ENCODE measurements around the gene B4GALNT2.

The B4GALNT2 gene

DNA sequence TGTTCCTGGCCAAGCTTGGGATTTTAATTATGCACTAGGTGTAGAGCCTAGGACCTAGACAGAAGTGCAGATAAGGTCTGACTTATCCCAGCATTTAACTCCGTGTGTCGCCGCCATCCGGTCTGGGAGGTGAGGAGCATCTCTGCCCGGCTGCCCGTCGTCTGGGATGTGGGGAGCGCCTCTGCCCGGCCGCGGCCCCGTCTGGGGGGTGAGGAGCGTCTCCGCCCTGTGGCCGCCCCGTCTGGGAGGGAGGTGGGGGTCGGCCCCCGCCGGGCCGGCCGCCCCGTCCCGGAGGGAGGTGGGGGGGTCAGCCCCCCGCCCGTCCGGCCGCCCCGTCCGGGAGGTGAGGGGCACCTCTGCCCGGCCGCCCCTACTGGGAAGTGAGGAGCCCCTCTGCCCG lies 7.1 kb upstream of the B4GALNT2 start:
- TF ChIP-seq, protein P1, sequence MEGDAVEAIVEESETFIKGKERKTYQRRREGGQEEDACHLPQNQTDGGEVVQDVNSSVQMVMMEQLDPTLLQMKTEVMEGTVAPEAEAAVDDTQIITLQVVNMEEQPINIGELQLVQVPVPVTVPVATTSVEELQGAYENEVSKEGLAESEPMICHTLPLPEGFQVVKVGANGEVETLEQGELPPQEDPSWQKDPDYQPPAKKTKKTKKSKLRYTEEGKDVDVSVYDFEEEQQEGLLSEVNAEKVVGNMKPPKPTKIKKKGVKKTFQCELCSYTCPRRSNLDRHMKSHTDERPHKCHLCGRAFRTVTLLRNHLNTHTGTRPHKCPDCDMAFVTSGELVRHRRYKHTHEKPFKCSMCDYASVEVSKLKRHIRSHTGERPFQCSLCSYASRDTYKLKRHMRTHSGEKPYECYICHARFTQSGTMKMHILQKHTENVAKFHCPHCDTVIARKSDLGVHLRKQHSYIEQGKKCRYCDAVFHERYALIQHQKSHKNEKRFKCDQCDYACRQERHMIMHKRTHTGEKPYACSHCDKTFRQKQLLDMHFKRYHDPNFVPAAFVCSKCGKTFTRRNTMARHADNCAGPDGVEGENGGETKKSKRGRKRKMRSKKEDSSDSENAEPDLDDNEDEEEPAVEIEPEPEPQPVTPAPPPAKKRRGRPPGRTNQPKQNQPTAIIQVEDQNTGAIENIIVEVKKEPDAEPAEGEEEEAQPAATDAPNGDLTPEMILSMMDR (IDR thresholded peaks at IDR 0.05) = no peak

DNA sequence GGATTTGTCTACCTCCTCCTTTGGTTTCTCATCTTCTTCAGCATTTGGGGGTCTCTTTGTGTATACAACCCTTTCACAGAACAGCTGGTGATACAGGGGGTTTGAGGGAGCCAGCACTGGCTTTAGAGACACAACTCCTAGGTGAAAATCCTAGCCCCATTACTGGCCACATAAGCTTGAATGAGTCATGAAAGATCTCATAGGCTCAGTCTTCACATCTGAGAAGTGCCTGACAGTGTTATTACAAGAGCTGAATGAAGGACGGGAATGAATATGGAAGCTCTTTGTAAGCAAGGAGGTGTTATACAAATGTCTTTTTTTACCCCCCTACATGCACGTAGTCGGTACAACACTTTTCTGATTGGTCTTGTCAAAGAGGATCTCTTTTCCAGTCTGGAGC lies 1.7 kb upstream of the B4GALNT2 start:
- TF ChIP-seq, protein P1 (IDR thresholded peaks at IDR 0.05) = no peak

DNA sequence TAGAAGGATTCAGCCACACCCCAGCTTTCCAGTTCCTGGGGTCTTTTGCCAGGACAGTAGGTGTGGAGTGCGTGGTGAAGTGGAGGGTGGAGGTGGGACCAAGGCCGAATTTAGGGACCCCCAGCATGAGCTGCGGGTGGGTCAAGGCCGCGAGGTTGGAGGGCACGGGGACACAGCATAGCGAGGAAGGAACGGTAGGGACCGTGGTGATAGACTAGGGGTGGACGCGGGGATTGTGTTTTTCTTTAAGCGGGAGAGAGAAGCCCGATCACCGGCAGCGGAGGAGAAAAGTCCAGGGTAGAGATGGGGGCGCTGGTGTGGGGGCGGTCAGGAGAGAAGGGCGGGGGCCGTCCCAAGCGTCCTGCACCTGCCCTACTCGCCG lies 261 bp upstream of the B4GALNT2 start:
- TF ChIP-seq, protein P1 (IDR thresholded peaks at IDR 0.05) = no peak

DNA sequence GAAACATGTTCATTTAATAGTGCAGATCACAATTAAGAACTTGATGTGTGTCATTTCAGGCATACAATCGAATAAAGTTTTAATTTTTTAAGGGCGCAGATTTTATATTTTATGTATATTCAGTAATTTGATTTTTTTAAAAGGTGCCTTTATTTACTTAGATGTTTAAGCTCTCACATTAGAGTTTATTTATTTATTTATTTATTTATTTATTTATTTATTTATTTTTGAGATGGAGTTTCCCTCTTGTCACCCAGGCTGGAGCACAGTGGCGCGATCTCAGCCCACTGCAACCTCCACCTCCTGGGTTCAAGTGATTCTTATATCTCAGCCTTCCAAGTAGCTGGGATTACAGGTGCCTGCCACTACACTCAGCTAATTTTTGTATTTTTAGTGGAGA lies 3.8 kb downstream of the B4GALNT2 start:
- TF ChIP-seq, protein P1 (IDR thresholded peaks at IDR 0.05) = no peak

DNA sequence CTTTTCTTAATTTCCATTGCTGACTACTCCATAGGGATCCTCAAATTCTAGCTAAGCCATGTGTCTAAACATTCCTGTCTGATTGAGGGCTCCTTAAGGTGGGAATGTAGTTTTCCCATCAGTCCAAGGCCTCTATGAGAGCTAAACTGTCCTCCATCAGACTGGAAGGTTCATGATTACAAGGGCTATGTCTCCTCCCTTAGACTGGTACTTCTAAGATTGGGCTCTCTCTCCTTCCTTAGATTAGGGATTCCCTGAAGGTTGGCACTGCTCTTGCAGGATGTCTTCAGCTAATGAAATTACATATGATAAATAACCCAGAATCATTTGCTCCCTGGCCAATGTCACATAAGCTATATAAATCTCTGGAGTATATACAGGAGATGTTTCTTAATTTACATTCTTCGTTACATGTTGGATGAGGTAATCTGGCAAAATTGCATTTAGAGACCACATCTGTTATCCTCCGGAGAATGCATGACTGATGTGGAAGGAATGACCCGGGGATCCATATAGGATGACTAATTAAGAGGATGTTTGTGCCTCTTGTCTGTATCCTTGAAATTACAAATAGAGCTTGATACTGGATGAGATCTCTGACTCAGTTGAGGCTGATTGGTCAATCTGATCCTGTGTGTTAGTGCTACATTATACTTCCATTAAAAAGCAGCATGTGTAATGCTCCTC lies 14.2 kb downstream of the B4GALNT2 start:
- TF ChIP-seq, protein P1 (IDR thresholded peaks at IDR 0.05) = no peak

DNA sequence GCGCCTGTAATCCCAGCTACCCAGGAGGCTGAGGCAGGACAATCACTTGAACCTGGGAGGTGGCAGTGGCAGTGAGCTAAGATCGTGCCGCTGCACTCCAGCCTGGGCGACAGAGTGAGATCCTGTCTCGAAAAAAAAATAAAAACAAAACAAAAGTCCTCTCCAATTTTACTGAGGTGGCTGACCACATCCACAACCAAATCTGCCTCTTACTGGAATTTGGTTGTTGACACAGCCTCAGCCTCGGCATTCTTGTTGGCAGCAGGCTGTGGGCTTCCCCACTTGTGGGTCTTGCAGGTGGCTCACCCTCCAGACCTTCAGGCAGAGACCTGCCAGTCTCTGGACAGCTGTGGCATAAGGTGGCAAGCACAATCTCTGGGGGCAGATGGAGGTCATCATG lies 15.6 kb downstream of the B4GALNT2 start:
- TF ChIP-seq, protein P1 (IDR thresholded peaks at IDR 0.05) = no peak

DNA sequence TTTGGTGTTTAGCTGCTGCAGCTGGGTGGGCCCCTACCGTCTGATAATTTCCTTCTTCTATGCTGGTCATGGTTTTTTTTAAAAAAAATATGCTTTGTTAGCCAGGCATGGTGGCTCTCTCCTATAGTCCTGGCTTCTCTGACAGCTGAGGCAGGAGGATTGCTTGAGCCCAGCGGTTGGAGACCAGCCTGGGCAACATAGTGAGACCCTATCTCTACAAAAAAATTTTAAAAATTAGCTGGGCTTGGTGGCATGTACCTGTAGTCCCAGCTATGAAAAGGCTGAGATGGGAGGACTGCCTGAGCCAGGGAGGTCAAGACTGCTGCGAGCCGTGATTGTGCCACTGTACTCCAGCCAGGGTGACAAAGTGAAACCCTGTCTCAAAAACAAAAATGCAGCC lies 19.4 kb downstream of the B4GALNT2 start:
- TF ChIP-seq, protein P1 (IDR thresholded peaks at IDR 0.05) = no peak

DNA sequence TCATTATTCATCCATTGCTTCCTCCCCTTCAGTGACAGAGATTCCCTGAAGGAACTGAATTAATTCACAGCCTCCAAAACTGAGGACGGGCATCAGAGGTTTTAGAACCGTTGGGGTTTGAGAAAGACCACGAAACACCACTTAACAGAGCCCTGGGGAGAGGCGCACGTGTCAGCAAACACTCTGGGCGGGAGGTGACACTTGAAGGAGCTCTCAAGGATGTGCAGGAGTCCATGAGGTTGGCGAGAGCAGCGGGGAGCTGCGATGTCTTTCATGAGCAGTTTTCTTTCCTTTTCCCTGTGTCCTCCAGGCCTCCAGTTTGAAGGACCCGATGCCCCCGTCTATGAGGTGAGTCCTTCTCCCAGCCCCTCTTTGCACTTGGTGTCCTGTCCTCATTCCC lies 23.7 kb downstream of the B4GALNT2 start:
- TF ChIP-seq, protein P1 (IDR thresholded peaks at IDR 0.05) = no peak
